IMR-90 (cell line): ENCODE results near the gene AKR7A2. TPM values are rescaled to one million over a fixed set of nuclear protein-coding genes. Genes with fewer than 3 reads are reported as not detected.

Source experiments
- ATAC-seq: fragments of 200-7000 bp; cut with Tn5 transposase; 2 replicates; pipeline ENCODE4 v1.9.1; 2020; ENCODE audit warnings: low read depth, mild to moderate bottlenecking, moderate library complexity
- BruUV-seq: library from RNA; stranded (reverse); fragments of 400-500 nt; replicated peaks from 2 replicates; lab custom pipeline; 2021; lab: Mats Ljungman, UMichigan
- CTCF ChIA-PET: fragments of 300-600 bp; formaldehyde crosslinking; extraction: SDS; loops from one replicate; lab custom pipeline; 2021; ENCODE audit warnings: antibody characterized with exemption; lab: Yijun Ruan, JAX
- POLR2A ChIA-PET: fragments of 300-600 bp; sonication (Branson Sonifier 250); formaldehyde crosslinking; loops from one replicate; lab custom pipeline; 2022; ENCODE audit warnings: antibody characterized with exemption; ENCODE audit not compliant: unreplicated experiment; lab: Charles Lee
- DNase-seq: peaks from one replicate; pipeline ENCODE4 v3.0.0; 2013
- H2AFZ ChIP-seq: replicated peaks from 2 replicates; pipeline ENCODE3; 2013; ENCODE audit warnings: low read length, mild to moderate bottlenecking; ENCODE audit not compliant: poor library complexity
- H2AK5ac ChIP-seq: 2 replicates; pipeline ENCODE4 v1.6.1; 2013; ENCODE audit warnings: low read depth, low read length, inconsistent platforms
- H2AK9ac ChIP-seq: replicated peaks from 2 replicates; pipeline ENCODE3; 2013; ENCODE audit warnings: mild to moderate bottlenecking, low read depth, low read length, moderate library complexity; ENCODE audit not compliant: poor library complexity
- H2BK120ac ChIP-seq: 2 replicates; pipeline ENCODE4 v1.6.1; 2013; ENCODE audit warnings: low read depth, low read length, inconsistent platforms
- H2BK15ac ChIP-seq: 3 replicates; pipeline ENCODE4 v1.6.1; 2013; ENCODE audit warnings: low read depth, low read length, inconsistent platforms
- H2BK20ac ChIP-seq: 2 replicates; pipeline ENCODE4 v1.6.1; 2013; ENCODE audit warnings: low read depth, mild to moderate bottlenecking, inconsistent platforms, low read length, moderate library complexity
- H2BK5ac ChIP-seq: 2 replicates; pipeline ENCODE4 v1.6.1; 2013; ENCODE audit warnings: mild to moderate bottlenecking, low read depth, low read length, inconsistent platforms; ENCODE audit not compliant: poor library complexity, severe bottlenecking
- H3K14ac ChIP-seq: replicated peaks from 2 replicates; pipeline ENCODE4 v1.6.1; 2013; ENCODE audit warnings: low read depth, low read length, inconsistent platforms
- H3K18ac ChIP-seq: 2 replicates; pipeline ENCODE4 v1.6.1; 2013; ENCODE audit warnings: low read depth, low read length, control low read depth
- H3K23ac ChIP-seq: 2 replicates; pipeline ENCODE4 v1.6.1; 2013; ENCODE audit warnings: low read depth, low read length, inconsistent platforms
- H3K27ac ChIP-seq: 2 replicates; pipeline ENCODE4 v1.5.1; 2013; ENCODE audit warnings: mild to moderate bottlenecking, control low read depth, low read length; ENCODE audit not compliant: insufficient read depth
- H3K27me3 ChIP-seq: 2 replicates; pipeline ENCODE4 v1.6.1; 2013; ENCODE audit warnings: low read length; ENCODE audit not compliant: control insufficient read depth, insufficient read depth
- H3K36me3 ChIP-seq: 2 replicates; pipeline ENCODE4 v1.6.1; 2013; ENCODE audit warnings: low read length, mixed read lengths; ENCODE audit not compliant: control insufficient read depth, insufficient read depth
- H3K4ac ChIP-seq: 2 replicates; pipeline ENCODE4 v1.6.1; 2013; ENCODE audit warnings: low read depth, low read length, inconsistent platforms
- H3K4me1 ChIP-seq: 2 replicates; pipeline ENCODE4 v1.6.1; 2013; ENCODE audit warnings: low read length, mixed read lengths; ENCODE audit not compliant: control insufficient read depth, insufficient read depth
- H3K4me2 ChIP-seq: 2 replicates; pipeline ENCODE4 v1.6.1; 2013; ENCODE audit warnings: low read depth, mild to moderate bottlenecking, control low read depth, low read length, moderate library complexity
- H3K4me3 ChIP-seq: 2 replicates; pipeline ENCODE4 v1.5.1; 2013; ENCODE audit warnings: low read depth, mild to moderate bottlenecking, control low read depth, low read length, moderate library complexity; ENCODE audit not compliant: insufficient read depth
- H3K56ac ChIP-seq: 2 replicates; pipeline ENCODE4 v1.6.1; 2013; ENCODE audit warnings: low read length, inconsistent platforms; ENCODE audit not compliant: insufficient read depth; ENCODE audit errors: extremely low read depth
- H3K79me1 ChIP-seq, 2 experiments: 2 replicates each; pipeline ENCODE4 v1.6.1; 2013; ENCODE audit warnings: low read length in 2 of 2, inconsistent platforms in 1 of 2, low read depth in 1 of 2
- H3K9ac ChIP-seq: 2 replicates; pipeline ENCODE4 v1.6.1; 2013; ENCODE audit warnings: low read depth, low read length, control low read depth
- H3K9me1 ChIP-seq: 2 replicates; pipeline ENCODE4 v1.6.1; 2013; ENCODE audit warnings: low read length, inconsistent platforms; ENCODE audit not compliant: insufficient read depth
- H3K9me3 ChIP-seq: 2 replicates; pipeline ENCODE4 v1.6.1; 2013; ENCODE audit warnings: low read length; ENCODE audit not compliant: control insufficient read depth, insufficient read depth
- H4K20me1 ChIP-seq: 2 replicates; pipeline ENCODE4 v1.6.1; 2013; ENCODE audit warnings: low read length, inconsistent platforms; ENCODE audit not compliant: insufficient read depth
- H4K5ac ChIP-seq: 2 replicates; pipeline ENCODE4 v1.6.1; 2013; ENCODE audit warnings: mild to moderate bottlenecking, low read depth, low read length, control low read depth
- H4K8ac ChIP-seq, 2 experiments: 2 replicates each; pipeline ENCODE4 v1.6.1; 2013; ENCODE audit warnings: low read depth in 2 of 2, low read length in 2 of 2, control low read depth in 1 of 2, inconsistent platforms in 1 of 2
- H4K91ac ChIP-seq: 2 replicates; pipeline ENCODE4 v1.6.1; 2013; ENCODE audit warnings: low read depth, low read length, inconsistent platforms; ENCODE audit not compliant: insufficient read depth
- BHLHE40 ChIP-seq: fragments of 150-350 bp; IDR thresholded peaks from 2 replicates; pipeline ENCODE4 v1.6.1; 2016; ENCODE audit warnings: mild to moderate bottlenecking, low read depth, low read length
- CEBPB ChIP-seq: IDR thresholded peaks from 2 replicates; pipeline ENCODE4 v1.6.1; 2012; ENCODE audit warnings: low read depth, low read length, improper control_type of control experiment
- CHD1 ChIP-seq: IDR thresholded peaks from 2 replicates; pipeline ENCODE4 v1.6.1; 2012; ENCODE audit warnings: low read depth, low read length, improper control_type of control experiment
- CTCF ChIP-seq: conservative IDR thresholded peaks from 2 replicates; pipeline ENCODE4 v1.5.1; 2012; ENCODE audit warnings: mild to moderate bottlenecking, low read depth, low read length, improper control_type of control experiment
- ELK1 ChIP-seq: fragments of 150-350 bp; IDR thresholded peaks from 2 replicates; pipeline ENCODE4 v1.6.1; 2016; ENCODE audit warnings: low read depth, mild to moderate bottlenecking, low read length, moderate library complexity, borderline replicate concordance
- FOS ChIP-seq: fragments of 150-350 bp; IDR thresholded peaks from 2 replicates; pipeline ENCODE4 v1.6.1; 2016; ENCODE audit warnings: low read depth, low read length
- MAFK ChIP-seq: IDR thresholded peaks from 2 replicates; pipeline ENCODE4 v1.6.1; 2012; ENCODE audit warnings: low read depth, low read length, improper control_type of control experiment
- MAZ ChIP-seq: IDR thresholded peaks from 2 replicates; pipeline ENCODE4 v1.6.1; 2012; ENCODE audit warnings: low read depth, mild to moderate bottlenecking, low read length, improper control_type of control experiment, moderate library complexity, borderline replicate concordance
- MXI1 ChIP-seq: IDR thresholded peaks from 2 replicates; pipeline ENCODE4 v1.6.1; 2012; ENCODE audit warnings: low read depth, mild to moderate bottlenecking, low read length, moderate library complexity, borderline replicate concordance
- NFE2L2 ChIP-seq: fragments of 150-350 bp; IDR thresholded peaks from 2 replicates; pipeline ENCODE4 v1.6.1; 2016; ENCODE audit warnings: low read depth, mild to moderate bottlenecking, low read length
- POLR2A ChIP-seq: IDR thresholded peaks from 2 replicates; pipeline ENCODE4 v1.6.1; 2012; ENCODE audit warnings: mild to moderate bottlenecking, low read depth, low read length
- RAD21 ChIP-seq: IDR thresholded peaks from 2 replicates; pipeline ENCODE4 v1.6.1; 2012; ENCODE audit warnings: low read length, improper control_type of control experiment
- RCOR1 ChIP-seq: IDR thresholded peaks from 2 replicates; pipeline ENCODE4 v1.6.1; 2012; ENCODE audit warnings: mild to moderate bottlenecking, low read length, improper control_type of control experiment; ENCODE audit not compliant: insufficient replicate concordance
- RFX5 ChIP-seq: IDR thresholded peaks from 2 replicates; pipeline ENCODE4 v1.8.0; 2012; ENCODE audit warnings: low read depth, mild to moderate bottlenecking, low read length, moderate library complexity
- SMC3 ChIP-seq: fragments of 150-350 bp; IDR thresholded peaks from 2 replicates; pipeline ENCODE4 v1.6.1; 2016; ENCODE audit warnings: low read depth, mild to moderate bottlenecking, antibody characterized with exemption, low read length, moderate library complexity
- USF2 ChIP-seq: fragments of 150-350 bp; IDR thresholded peaks from 2 replicates; pipeline ENCODE4 v1.6.1; 2017; ENCODE audit warnings: mild to moderate bottlenecking, antibody characterized with exemption, low read length, low read depth
- WGBS, 2 experiments: methylation state at CpG; one replicate each; pipeline versions ENCODE4 v1.1.5 to v1.1.7; 2013; ENCODE audit warnings: missing lambda C conversion rate in 2 of 2; ENCODE audit not compliant: insufficient read length in 1 of 2; ENCODE audit errors: extremely low coverage in 2 of 2; 5-methylcytosine and 5-hydroxymethylcytosine counted together
- dilution Hi-C: fragments of 300-500 bp; cut with HindIII; formaldehyde crosslinking; loops from one replicate; pipeline ENCODE4 v1.14.3; 2018; ENCODE audit warnings: low sequenced_read_pairs; ENCODE audit not compliant: unreplicated experiment
- in situ Hi-C: fragments of 300-500 bp; cut with MboI; formaldehyde crosslinking; loops from 3 replicates; pipeline ENCODE4 v1.14.3; 2019; ENCODE audit warnings: low sequenced_read_pairs, inconsistent platforms, mixed read lengths
- intact Hi-C: fragments of 100-400 bp; cut with micrococcal nuclease; formaldehyde crosslinking; loops from 2 replicates; pipeline ENCODE4 v1.10.0; 2022
- polyA plus RNA-seq, 3 experiments: library from polyadenylated mRNA; depleted of rRNA; stranded (reverse); fragments of >200 nt; gene quantifications; 2 replicates each; pipeline ENCODE4 v1.2.3, GENCODE V29; 2012; ENCODE audit warnings: low replicate concordance in 1 of 3
- total RNA-seq: library from RNA; depleted of rRNA; stranded (reverse); fragments of >200 nt; gene quantifications from 2 replicates; pipeline ENCODE4 v1.2.3, GENCODE V29; 2012

The AKR7A2 gene
- total and polyA plus RNA-seq, 2 of the 4 experiments (the other 2 are of a cell fraction) = 55.8 to 60.2 TPM

DNA sequence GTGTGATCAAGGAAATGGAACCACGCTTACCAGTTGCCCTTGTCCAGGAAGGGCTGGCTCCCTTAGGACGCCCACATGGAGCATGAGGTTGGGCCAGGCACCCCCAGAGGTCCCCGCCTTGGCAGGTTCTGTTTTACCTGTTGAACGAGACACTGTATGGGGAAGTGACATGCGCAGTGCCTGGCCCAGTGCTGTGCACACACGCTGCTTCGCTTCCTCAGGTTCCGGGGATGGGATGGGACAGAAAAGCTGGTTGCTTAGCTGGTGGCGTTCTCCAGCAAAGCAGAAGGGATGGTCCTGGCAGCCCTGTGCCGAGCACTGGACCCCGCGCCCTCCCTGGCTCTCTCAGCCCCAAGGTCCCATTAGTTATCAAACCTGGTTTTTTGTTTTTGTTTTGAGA is 20.9 kb upstream of the AKR7A2 start:
- Histone ChIP-seq H3K27ac (no peak overlapping the region), H4K91ac (no peak overlapping the region), H2AFZ (no peak overlapping the region), H2BK120ac (no peak overlapping the region), H2AK5ac (no peak overlapping the region; the same call in 1 of the 2 replicates), H3K4me2 (no peak overlapping the region), H4K5ac (no peak overlapping the region), H3K9me3 (no peaks in the 10 kb centered on the region), H3K18ac (no peak overlapping the region), H4K8ac (no peak overlapping the region), H3K27me3 (no peaks in the 10 kb centered on the region), H3K23ac (no peak overlapping the region), H3K14ac (no peak overlapping the region), H4K20me1 (peaks cover 5% of the 10 kb centered on the region), H2BK5ac (no peak overlapping the region), H3K4me1 (no peaks in the 10 kb centered on the region), H3K4me3 (no peak overlapping the region), H3K79me1 (peaks cover 0 to 6% of the 10 kb centered on the region in 2 experiments; a peak in 1 of 4 replicates), H3K9me1 (peaks cover 9% of the 10 kb centered on the region; the same call in 1 of the 2 replicates), H3K4ac (no peak overlapping the region), H2BK15ac (no peak overlapping the region), H2AK9ac (no peak overlapping the region), H3K56ac (no peak overlapping the region), H3K36me3 (peaks cover 22% of the 10 kb centered on the region), H3K9ac (no peak overlapping the region), H2BK20ac (no peak overlapping the region)
- BruUV-seq = no TSS peak
- 100% methylated on average over 2 of the region's 12 CpGs; no CpG with 5 or more reads in 1 of the 2 experiments for WGBS, 2 experiments
- intact Hi-C loops (no loop called here), dilution Hi-C loops (no loop called here), in situ Hi-C loops (no loop called here)
- TF ChIP-seq MXI1 = no peak
- TF ChIP-seq MAFK = no peak
- no peak for TF ChIP-seq FOS
- TF ChIP-seq CHD1 = no peak
- no peak for TF ChIP-seq NFE2L2
- TF ChIP-seq RCOR1 = no peak
- no peak for TF ChIP-seq SMC3
- no peak for TF ChIP-seq CEBPB
- TF ChIP-seq RFX5 = no peak
- no peak for TF ChIP-seq USF2
- TF ChIP-seq RAD21 = no peak
- no peak for TF ChIP-seq MAZ
- no peak for TF ChIP-seq ELK1
- no peak for TF ChIP-seq BHLHE40
- no peak for TF ChIP-seq CTCF
- no peak for TF ChIP-seq POLR2A
- ChIA-PET POLR2A (no interaction called here), CTCF (no interaction called here)
- DNase-seq = no peak
- ATAC-seq = no peak
